ENCODE data around the gene ANKRD29.

The ANKRD29 gene

GRCh38 chr18:23551978-23552377 lies 110.7 kb downstream of the ANKRD29 start:
- no peak for DNase-seq

GRCh38 chr18:23550898-23551297 lies 111.8 kb downstream of the ANKRD29 start:
- no peak for DNase-seq
